Measurements from ENCODE around the gene MRPS23. TPM values are rescaled to one million over a fixed set of nuclear protein-coding genes. Genes with fewer than 3 reads are reported as not detected.
A peak's percentile ranks its signal among the peaks of the same experiment; 100 is the strongest.

The MRPS23 gene
- total and polyA plus RNA-seq, 2 of the 13 experiments (the other 11 are each of a cell fraction or from before 2014, with no cell fraction given): 63.2 to 181 TPM

GRCh38 chr17:57855391-57856035 lies 5.7 kb upstream of the MRPS23 start (continued):
- TF ChIP-seq ZHX2 (IDR thresholded peaks at IDR 0.05; ENCODE audit: low read depth) (no peak), ZHX2 (CRISPR knock-in tag; IDR thresholded peaks at IDR 0.05; ENCODE audit: borderline replicate concordance) (no peak), ZNF772 (CRISPR knock-in tag; IDR thresholded peaks at IDR 0.05) (no peak; the same call in 1 of the 2 replicates), ZFY (CRISPR knock-in tag; IDR thresholded peaks at IDR 0.05) (peak; percentile 81), TRIM22 (IDR thresholded peaks at IDR 0.05) (no peak), ATF5 (CRISPR knock-in tag; IDR thresholded peaks at IDR 0.05; ENCODE audit: low read depth) (no peak), CAMTA2 (CRISPR knock-in tag; IDR thresholded peaks at IDR 0.05; ENCODE audit: borderline replicate concordance) (no peak), TOPORS (CRISPR knock-in tag; IDR thresholded peaks at IDR 0.05) (no peak), CEBPG (CRISPR knock-in tag; IDR thresholded peaks at IDR 0.05) (peak; percentile 90), ISX (CRISPR knock-in tag; conservative IDR thresholded peaks at IDR 0.05) (no peak), ZNF569 (CRISPR knock-in tag; IDR thresholded peaks at IDR 0.05; ENCODE audit: borderline replicate concordance) (no peak), ZNF761 (CRISPR knock-in tag; conservative IDR thresholded peaks at IDR 0.05) (peak; percentile 54; the same call in 1 of the 2 replicates), SYNCRIP (IDR thresholded peaks at IDR 0.05; ENCODE audit: insufficient read depth, low read depth, low read length) (no peak), ZBTB2 (CRISPR knock-in tag; IDR thresholded peaks at IDR 0.05; ENCODE audit: low read depth) (no peak), NFIC (IDR thresholded peaks at IDR 0.05; ENCODE audit: low read length) (peak; percentile 41; the same call in 1 of the 2 replicates)
- TF ChIP-seq, protein P1, sequence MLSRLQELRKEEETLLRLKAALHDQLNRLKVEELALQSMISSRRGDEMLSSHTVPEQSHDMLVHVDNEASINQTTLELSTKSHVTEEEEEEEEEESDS (CRISPR knock-in tag; IDR thresholded peaks at IDR 0.05; ENCODE audit: borderline replicate concordance): 0 out of 2 replicates have a peak, but pooled peaks have one; percentile 25

Measured in HepG2 (cell line).